Right lobe of liver (tissue), 6 donors: ENCODE results near the gene UGT1A4. TPM values are rescaled to one million over a fixed set of nuclear protein-coding genes. Genes with fewer than 3 reads are reported as not detected.
A peak's percentile ranks its signal among the peaks of the same experiment; 100 is the strongest.

Experiments
- ATAC-seq, 4 donors: fragments of 200-7000 bp; cut with Tn5 transposase; one replicate each; pipeline ENCODE4 v1.9.1; 2020; ENCODE audit warnings: mild to moderate bottlenecking in 4 of 4, moderate library complexity in 4 of 4
- DNase-seq, 3 donors: peaks; one replicate each; pipeline ENCODE4 v3.0.0-alpha.2; 2020
- H3K27ac ChIP-seq, 3 donors: fragments of 200-600 bp; one replicate each; pipeline ENCODE4 v1.8.0; 2022
- H3K27me3 ChIP-seq, 2 donors: fragments of 200-600 bp; one replicate each; pipeline ENCODE4 v1.8.0; 2022
- H3K36me3 ChIP-seq, 4 donors: fragments of 200-600 bp; sonication (generic) in 1 of 4; one replicate each; pipeline versions ENCODE4 v1.5.1 to v1.8.0; 2017 to 2022; ENCODE audit warnings: control low read depth in 1 of 4
- H3K4me1 ChIP-seq, 4 donors: fragments of 200-600 bp; sonication (generic) in 1 of 4; one replicate each; pipeline versions ENCODE4 v1.5.1 to v1.8.0; 2017 to 2022; ENCODE audit warnings: control low read depth in 1 of 4
- H3K4me3 ChIP-seq, 3 donors: fragments of 200-600 bp; one replicate each; pipeline ENCODE4 v1.8.0; 2022
- H3K9me3 ChIP-seq, 4 donors: fragments of 200-600 bp; sonication (generic) in 1 of 4; one replicate each; pipeline versions ENCODE4 v1.5.1 to v1.8.0; 2017 to 2022; ENCODE audit warnings: control low read depth in 1 of 4
- POLR2A ChIP-seq: fragments of 450-650 bp; IDR thresholded peaks from one replicate; pipeline ENCODE4 v1.6.1; 2017; ENCODE audit warnings: antibody characterized with exemption, mild to moderate bottlenecking
- WGBS: methylation state at CpG from one replicate; pipeline ENCODE4 v1.1.6; 2018; ENCODE audit warnings: low coverage, low lambda C conversion rate; ENCODE audit not compliant: insufficient coverage; ENCODE audit errors: missing lambda C conversion rate; 5-methylcytosine and 5-hydroxymethylcytosine counted together
- intact Hi-C, 2 donors: fragments of 100-400 bp; cut with DNase I; formaldehyde crosslinking; loops; one replicate each; pipeline versions ENCODE4 v1.11.2 to v1.14.1; 2022
- total RNA-seq, 6 experiments: library from RNA; depleted of rRNA in 2 of 6; stranded (reverse); fragments of >200 nt in 2 of 6; fragmentation: NEBNext Ultra II Directional in 3 of 6; extraction: Animal tissue kit (Norgen Biotek cat#: 25700) in 3 of 6; gene quantifications; one replicate each; pipeline versions ENCODE4 v1.1.0 to v1.2.4, GENCODE V29; 2016 to 2023
- TF ChIP-seq, protein P1 (sequence below), 4 donors: fragments of 200-600 bp in 3 of 4; fragments of 450-650 bp in 1 of 4; IDR thresholded peaks; one replicate each; pipeline versions ENCODE4 v1.5.1 to v1.8.0; 2016 to 2022; ENCODE audit warnings: antibody characterized with exemption in 4 of 4, mild to moderate bottlenecking in 2 of 4
- donor health status: DM: no; HTN: yes; CAD: no.
- donor health status: DM: no; HTN: no; CAD: no.
- donor health status: DM: no; HTN: no; CAD: no.
- donor health status: DM: no; HTN: yes; CAD: no.
- donor health status: DM: no; HTN: yes; CAD: no.

Gene UGT1A4
- total RNA-seq, 6 experiments from 2014 or later, result 98.7 to 1,011 (median 214) TPM

- H3K4me3 ChIP-seq, result no peak overlapping the region
- H3K9me3 ChIP-seq, result no peaks in the 10 kb centered on the region
- peaks cover 0 to 51% (median 18%) of the 10 kb centered on the region in 4 donors for H3K36me3 ChIP-seq
- TF ChIP-seq, protein P1, sequence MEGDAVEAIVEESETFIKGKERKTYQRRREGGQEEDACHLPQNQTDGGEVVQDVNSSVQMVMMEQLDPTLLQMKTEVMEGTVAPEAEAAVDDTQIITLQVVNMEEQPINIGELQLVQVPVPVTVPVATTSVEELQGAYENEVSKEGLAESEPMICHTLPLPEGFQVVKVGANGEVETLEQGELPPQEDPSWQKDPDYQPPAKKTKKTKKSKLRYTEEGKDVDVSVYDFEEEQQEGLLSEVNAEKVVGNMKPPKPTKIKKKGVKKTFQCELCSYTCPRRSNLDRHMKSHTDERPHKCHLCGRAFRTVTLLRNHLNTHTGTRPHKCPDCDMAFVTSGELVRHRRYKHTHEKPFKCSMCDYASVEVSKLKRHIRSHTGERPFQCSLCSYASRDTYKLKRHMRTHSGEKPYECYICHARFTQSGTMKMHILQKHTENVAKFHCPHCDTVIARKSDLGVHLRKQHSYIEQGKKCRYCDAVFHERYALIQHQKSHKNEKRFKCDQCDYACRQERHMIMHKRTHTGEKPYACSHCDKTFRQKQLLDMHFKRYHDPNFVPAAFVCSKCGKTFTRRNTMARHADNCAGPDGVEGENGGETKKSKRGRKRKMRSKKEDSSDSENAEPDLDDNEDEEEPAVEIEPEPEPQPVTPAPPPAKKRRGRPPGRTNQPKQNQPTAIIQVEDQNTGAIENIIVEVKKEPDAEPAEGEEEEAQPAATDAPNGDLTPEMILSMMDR (IDR thresholded peaks at IDR 0.05), result no peak
- no peak for TF ChIP-seq POLR2A
- intact Hi-C loops, result no loop called here
- 87% methylated on average over 5 of the region's 5 CpGs for WGBS
- no peak for ATAC-seq
- DNase-seq, result no peak
- no peaks in the 10 kb centered on the region for H3K4me1 ChIP-seq
- no peaks in the 10 kb centered on the region for H3K27me3 ChIP-seq
- no peak overlapping the region for H3K27ac ChIP-seq
Measured at GRCh38 chr2:233773854-233774253, 55.3 kb downstream of the UGT1A4 start.

DNA sequence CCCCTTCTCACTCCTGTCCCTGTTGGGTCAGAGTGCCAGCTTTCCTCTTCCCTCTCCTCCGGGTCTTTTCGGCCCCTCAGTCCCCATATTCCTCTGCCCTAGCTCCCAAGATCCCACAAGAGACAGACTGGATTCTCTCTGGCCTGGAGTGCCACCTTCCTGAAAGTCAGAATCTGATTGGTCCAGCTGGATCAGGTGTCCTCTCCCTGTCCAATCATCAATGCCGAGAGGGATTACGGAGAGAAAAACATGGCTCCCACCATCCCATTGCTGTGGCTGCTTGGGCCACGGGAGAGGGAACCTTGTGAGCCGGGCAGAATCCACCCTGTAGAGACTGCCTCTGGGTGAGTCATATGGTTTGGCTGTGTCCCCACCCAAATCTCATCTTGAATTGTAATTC, 56.9 kb downstream of the UGT1A4 start:
- DNase-seq (no peak), ATAC-seq (peak in 2 of 4 donors; percentile 31 to 38)
- TF ChIP-seq, protein P1 (IDR thresholded peaks at IDR 0.05), result no peak
- no peak for TF ChIP-seq POLR2A
- Histone ChIP-seq H3K9me3 (no peaks in the 10 kb centered on the region), H3K27me3 (no peaks in the 10 kb centered on the region), H3K36me3 (peaks cover 0 to 35% (median 11%) of the 10 kb centered on the region in 4 donors), H3K27ac (no peak overlapping the region), H3K4me3 (no peak overlapping the region), H3K4me1 (no peaks in the 10 kb centered on the region)
- WGBS, result 74% methylated on average over 2 of the region's 6 CpGs
- intact Hi-C loops, result no loop called here

- Histone ChIP-seq H3K27me3 (no peaks in the 10 kb centered on the region), H3K27ac (no peak within 1 kb of the TSS), H3K4me3 (no peak within 1 kb of the TSS), H3K36me3 (peaks cover 0 to 9% (median under 1%) of the 10 kb centered on the region in 4 donors), H3K9me3 (no peaks in the 10 kb centered on the region), H3K4me1 (no peaks in the 10 kb centered on the region)
- DNase-seq (no peak), ATAC-seq (no peak)
- WGBS, result 95% methylated on average over 2 of the region's 2 CpGs
- no peak for TF ChIP-seq POLR2A
- TF ChIP-seq, protein P1 (IDR thresholded peaks at IDR 0.05), result no peak
- intact Hi-C loops, result no loop called here
Measured at GRCh38 chr2:233778030-233778429, 59.5 kb downstream of the UGT1A4 start, which contains the start of gene MROH2A. TSS of gene MROH2A (plus strand) at chr2:233778330. CDS start at chr2:233779359, 1,029 bp downstream.

- Histone ChIP-seq H3K36me3 (no peaks in the 10 kb centered on the region), H3K9me3 (no peaks in the 10 kb centered on the region), H3K27me3 (no peaks in the 10 kb centered on the region), H3K4me3 (no peak overlapping the region), H3K4me1 (no peaks in the 10 kb centered on the region), H3K27ac (no peak overlapping the region)
- WGBS, result 85% methylated on average over 4 of the region's 4 CpGs
- no peak for DNase-seq
- TF ChIP-seq POLR2A, result no peak
- TF ChIP-seq, protein P1 (IDR thresholded peaks at IDR 0.05), result no peak
- intact Hi-C loops, result no loop called here
- ATAC-seq, result no peak
Measured at GRCh38 chr2:233779722-233780121, 61.2 kb downstream of the UGT1A4 start.

GRCh38 chr2:233780771-233781170, 62.2 kb downstream of the UGT1A4 start:
- Histone ChIP-seq H3K36me3 (no peaks in the 10 kb centered on the region), H3K27me3 (no peaks in the 10 kb centered on the region), H3K9me3 (no peaks in the 10 kb centered on the region), H3K4me3 (no peak overlapping the region), H3K4me1 (no peaks in the 10 kb centered on the region), H3K27ac (no peak overlapping the region)
- TF ChIP-seq, protein P1 (IDR thresholded peaks at IDR 0.05), result no peak
- TF ChIP-seq POLR2A, result no peak
- no peak for ATAC-seq
- intact Hi-C loops, result no loop called here
- DNase-seq, result no peak
- WGBS, result 83% methylated on average over 4 of the region's 4 CpGs
